OCI-LY3 (cell line): ENCODE measurements around the gene TSTD2.

Experiments
- EZH2phosphoT487 ChIP-seq: fragments of 200-600 bp; shearing (Covaris generic); IDR thresholded peaks from 2 replicates; pipeline ENCODE4 v1.6.1; 2018; ENCODE audit warnings: antibody characterized with exemption, mixed run types, low read depth
- TF ChIP-seq, protein P1 (sequence below): fragments of 200-600, 300-600 bp; sonication (generic); IDR thresholded peaks from 2 replicates; pipeline ENCODE4 v1.5.1; 2014; ENCODE audit warnings: antibody characterized with exemption, low read length, low read depth

- TF ChIP-seq, protein P1, sequence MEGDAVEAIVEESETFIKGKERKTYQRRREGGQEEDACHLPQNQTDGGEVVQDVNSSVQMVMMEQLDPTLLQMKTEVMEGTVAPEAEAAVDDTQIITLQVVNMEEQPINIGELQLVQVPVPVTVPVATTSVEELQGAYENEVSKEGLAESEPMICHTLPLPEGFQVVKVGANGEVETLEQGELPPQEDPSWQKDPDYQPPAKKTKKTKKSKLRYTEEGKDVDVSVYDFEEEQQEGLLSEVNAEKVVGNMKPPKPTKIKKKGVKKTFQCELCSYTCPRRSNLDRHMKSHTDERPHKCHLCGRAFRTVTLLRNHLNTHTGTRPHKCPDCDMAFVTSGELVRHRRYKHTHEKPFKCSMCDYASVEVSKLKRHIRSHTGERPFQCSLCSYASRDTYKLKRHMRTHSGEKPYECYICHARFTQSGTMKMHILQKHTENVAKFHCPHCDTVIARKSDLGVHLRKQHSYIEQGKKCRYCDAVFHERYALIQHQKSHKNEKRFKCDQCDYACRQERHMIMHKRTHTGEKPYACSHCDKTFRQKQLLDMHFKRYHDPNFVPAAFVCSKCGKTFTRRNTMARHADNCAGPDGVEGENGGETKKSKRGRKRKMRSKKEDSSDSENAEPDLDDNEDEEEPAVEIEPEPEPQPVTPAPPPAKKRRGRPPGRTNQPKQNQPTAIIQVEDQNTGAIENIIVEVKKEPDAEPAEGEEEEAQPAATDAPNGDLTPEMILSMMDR, result no peak
- no peak for TF ChIP-seq EZH2phosphoT487
These were observed 64.5 kb downstream of the TSTD2 start for GRCh38 chr9:97568461-97569275.
